Osteocyte (in vitro differentiated cells): ENCODE measurements around the gene KLF6. TPM values are rescaled to one million over a fixed set of nuclear protein-coding genes. Genes with fewer than 3 reads are reported as not detected.

Experiments used
- DNase-seq: peaks from one replicate; pipeline ENCODE4 v3.0.0; 2021; ENCODE audit warnings: mixed read lengths; ENCODE audit not compliant: unreplicated experiment; ENCODE audit errors: extremely low spot score
- H3K27ac Mint-ChIP-seq: one replicate; pipeline ENCODE4 v1.8.0; 2021; ENCODE audit warnings: mild to moderate bottlenecking, mixed read lengths; ENCODE audit not compliant: unreplicated experiment
- H3K27me3 Mint-ChIP-seq: one replicate; pipeline ENCODE4 v1.8.0; 2021; ENCODE audit warnings: mixed read lengths; ENCODE audit not compliant: unreplicated experiment
- H3K36me3 Mint-ChIP-seq: one replicate; pipeline ENCODE4 v1.8.0; 2021; ENCODE audit warnings: mixed read lengths; ENCODE audit not compliant: unreplicated experiment
- H3K4me1 Mint-ChIP-seq: one replicate; pipeline ENCODE4 v1.8.0; 2021; ENCODE audit warnings: mixed read lengths; ENCODE audit not compliant: unreplicated experiment
- H3K4me3 Mint-ChIP-seq: one replicate; pipeline ENCODE4 v1.8.0; 2021; ENCODE audit warnings: mild to moderate bottlenecking, moderate library complexity, mixed read lengths; ENCODE audit not compliant: unreplicated experiment
- H3K9me3 Mint-ChIP-seq: one replicate; pipeline ENCODE4 v1.8.0; 2021; ENCODE audit warnings: mixed read lengths; ENCODE audit not compliant: unreplicated experiment
- CTCF ChIP-seq: fragments of 200-600 bp; sonication (generic); IDR thresholded peaks from 2 replicates; pipeline ENCODE4 v1.5.0; 2021; ENCODE audit warnings: antibody characterized with exemption, mild to moderate bottlenecking, moderate library complexity
- total RNA-seq: library from RNA; stranded (reverse); gene quantifications from 2 replicates; pipeline ENCODE4 v1.2.1, GENCODE V29; 2021

The KLF6 gene
- total RNA-seq, 1 donor from 2014 or later = 341 TPM

GRCh38 chr10:3811291-3811870 lies 26.4 kb upstream of the KLF6 start:
- H3K4me1 Mint-ChIP-seq = peaks cover 16% of the 10 kb centered on the region
- no peak for DNase-seq
- no peak overlapping the region for H3K27ac Mint-ChIP-seq
- no peaks in the 10 kb centered on the region for H3K36me3 Mint-ChIP-seq
- peak overlapping the region; percentile 60 for H3K4me3 Mint-ChIP-seq
- no peak for TF ChIP-seq CTCF
- no peaks in the 10 kb centered on the region for H3K27me3 Mint-ChIP-seq
- no peaks in the 10 kb centered on the region for H3K9me3 Mint-ChIP-seq

GRCh38 chr10:3808689-3809199 lies 23.7 kb upstream of the KLF6 start:
- H3K36me3 Mint-ChIP-seq = no peaks in the 10 kb centered on the region
- peaks cover 9% of the 10 kb centered on the region for H3K4me1 Mint-ChIP-seq
- H3K27ac Mint-ChIP-seq = no peak overlapping the region
- no peaks in the 10 kb centered on the region for H3K9me3 Mint-ChIP-seq
- no peaks in the 10 kb centered on the region for H3K27me3 Mint-ChIP-seq
- DNase-seq = no peak
- H3K4me3 Mint-ChIP-seq = no peak overlapping the region
- TF ChIP-seq CTCF = no peak

- Mint-ChIP-seq H3K27ac (no peak overlapping the region), H3K9me3 (no peaks in the 10 kb centered on the region), H3K27me3 (no peaks in the 10 kb centered on the region), H3K4me1 (peaks cover 3% of the 10 kb centered on the region), H3K4me3 (peak overlapping the region; percentile 14), H3K36me3 (no peaks in the 10 kb centered on the region)
- no peak for TF ChIP-seq CTCF
- no peak for DNase-seq
Observed at GRCh38 chr10:3807928-3808496, 23.0 kb upstream of the KLF6 start.

GRCh38 chr10:3807211-3807927 lies 22.4 kb upstream of the KLF6 start:
- no peaks in the 10 kb centered on the region for H3K36me3 Mint-ChIP-seq
- H3K9me3 Mint-ChIP-seq = no peaks in the 10 kb centered on the region
- H3K4me3 Mint-ChIP-seq = peak overlapping the region; percentile 14
- no peak for TF ChIP-seq CTCF
- no peaks in the 10 kb centered on the region for H3K27me3 Mint-ChIP-seq
- no peak for DNase-seq
- H3K4me1 Mint-ChIP-seq = no peaks in the 10 kb centered on the region
- no peak overlapping the region for H3K27ac Mint-ChIP-seq

GRCh38 chr10:3806603-3807002 lies 21.6 kb upstream of the KLF6 start:
- no peak for DNase-seq
- Mint-ChIP-seq H3K27me3 (no peaks in the 10 kb centered on the region), H3K36me3 (no peaks in the 10 kb centered on the region), H3K27ac (no peak overlapping the region), H3K9me3 (no peaks in the 10 kb centered on the region), H3K4me3 (no peak overlapping the region), H3K4me1 (no peaks in the 10 kb centered on the region)
- no peak for TF ChIP-seq CTCF
